ENCODE measurements around the gene CHRM4. TPM values are rescaled to one million over a fixed set of nuclear protein-coding genes. Genes with fewer than 3 reads are reported as not detected.
A peak's percentile ranks its signal among the peaks of the same experiment; 100 is the strongest.

The CHRM4 gene
- total RNA-seq, 1 donor from 2014 or later, result not detected

DNA sequence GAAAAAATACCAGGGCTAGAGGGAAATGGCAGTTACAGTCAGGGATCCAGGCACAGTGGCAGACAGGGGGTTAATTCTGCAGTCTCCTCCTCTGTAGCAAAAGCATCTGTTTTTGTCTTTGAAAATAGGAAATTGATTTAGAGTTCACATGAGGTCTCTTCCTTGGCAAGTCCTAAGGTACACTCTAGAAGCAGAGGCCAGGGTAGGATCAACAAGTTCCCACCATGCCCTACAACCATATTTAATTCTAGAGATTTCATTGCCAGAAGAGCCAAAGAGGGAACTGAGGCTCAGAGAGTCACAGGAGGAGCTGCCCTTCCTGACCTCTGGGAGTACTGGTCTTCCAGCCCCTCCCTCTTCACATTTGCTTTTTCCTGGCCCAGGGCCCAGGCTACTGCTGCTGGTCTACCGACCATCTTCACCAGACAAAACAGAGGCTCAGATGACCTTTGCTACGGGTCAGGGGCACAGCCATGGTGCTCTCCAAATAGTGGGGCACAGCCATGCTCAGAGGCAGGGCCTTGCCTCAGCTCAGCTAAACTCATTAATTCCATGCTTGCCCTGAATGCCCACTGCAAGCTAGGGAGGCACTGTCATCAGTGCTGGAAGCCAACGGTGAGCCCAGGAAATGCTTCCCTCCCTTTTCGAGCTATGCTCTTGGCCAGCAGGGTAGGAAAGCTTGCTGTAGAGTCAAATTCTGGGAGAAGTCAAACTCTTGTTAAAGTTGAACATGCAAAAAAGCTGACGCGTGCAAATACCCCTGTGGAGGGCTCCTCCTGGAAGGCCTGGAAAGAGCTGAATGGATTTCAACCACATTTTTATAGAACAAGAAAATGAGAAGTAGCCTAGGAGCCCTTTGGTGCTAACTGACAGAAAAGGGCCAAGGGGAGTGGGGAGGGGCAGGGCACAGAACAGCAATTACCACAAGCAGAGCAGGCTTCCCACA is 11.7 kb upstream of the CHRM4 start:
- DNase-seq (ENCODE audit: low spot score), result no peak

DNA sequence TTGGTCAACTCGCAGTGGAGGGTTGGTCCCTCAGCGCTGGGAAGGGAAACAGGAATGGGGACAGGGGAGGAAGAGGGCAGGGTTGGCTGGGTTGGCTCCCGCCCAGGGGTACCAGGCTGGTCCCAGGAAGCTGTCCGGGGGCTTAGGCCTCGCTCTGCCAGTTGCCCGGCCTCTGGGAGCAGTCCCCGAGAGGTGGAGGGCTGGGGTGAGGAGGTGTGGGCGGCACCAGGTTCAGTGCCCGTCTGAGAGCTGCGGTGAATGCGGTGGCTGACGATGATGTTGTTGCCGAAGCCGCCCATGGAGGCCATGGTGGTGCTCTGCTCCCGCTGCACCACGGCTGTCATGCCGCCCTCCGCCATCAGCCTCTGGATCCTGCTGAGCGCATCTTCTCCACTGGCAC is 6.0 kb upstream of the CHRM4 start:
- DNase-seq (ENCODE audit: low spot score), result no peak

DNA sequence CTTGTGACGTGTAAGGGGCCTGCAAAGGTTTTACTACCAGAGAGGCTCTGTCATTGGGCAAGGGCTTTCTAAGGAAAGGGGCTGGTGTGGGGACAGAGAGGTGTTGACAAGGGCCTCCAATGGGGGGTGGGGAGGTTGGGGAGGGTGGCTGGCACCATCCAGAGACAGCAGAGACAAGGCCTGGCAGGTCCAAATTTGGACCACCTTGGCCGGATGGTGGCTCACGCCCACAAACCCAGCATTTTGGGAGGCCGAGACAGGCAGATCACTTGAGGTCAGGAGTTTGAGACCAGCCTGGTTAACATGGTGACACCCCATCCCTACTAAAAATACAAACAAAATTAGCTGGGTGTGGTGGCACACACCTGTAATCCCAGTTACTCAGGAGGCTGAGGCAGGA is 2.2 kb upstream of the CHRM4 start:
- no peak for DNase-seq (ENCODE audit: low spot score)

DNA sequence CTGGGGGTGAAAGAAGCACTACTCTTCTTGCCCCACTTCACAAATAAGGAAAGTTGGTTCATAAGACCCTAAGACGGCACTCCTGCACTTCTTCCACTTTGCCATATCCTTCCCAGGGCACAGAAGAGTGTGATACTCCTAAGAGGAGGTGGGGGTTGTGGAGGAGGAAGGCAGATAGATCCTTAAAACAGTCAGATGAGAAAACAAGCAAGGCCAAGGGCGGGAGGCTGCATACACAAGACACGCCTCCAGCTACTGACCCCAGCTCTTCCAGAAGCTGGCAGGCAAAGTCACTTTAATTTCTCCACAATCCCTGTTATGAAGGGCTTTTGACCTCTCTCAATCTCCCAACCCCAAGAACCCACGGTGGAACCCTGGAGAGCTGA is 1.6 kb upstream of the CHRM4 start:
- no peak for DNase-seq (ENCODE audit: low spot score)

DNA sequence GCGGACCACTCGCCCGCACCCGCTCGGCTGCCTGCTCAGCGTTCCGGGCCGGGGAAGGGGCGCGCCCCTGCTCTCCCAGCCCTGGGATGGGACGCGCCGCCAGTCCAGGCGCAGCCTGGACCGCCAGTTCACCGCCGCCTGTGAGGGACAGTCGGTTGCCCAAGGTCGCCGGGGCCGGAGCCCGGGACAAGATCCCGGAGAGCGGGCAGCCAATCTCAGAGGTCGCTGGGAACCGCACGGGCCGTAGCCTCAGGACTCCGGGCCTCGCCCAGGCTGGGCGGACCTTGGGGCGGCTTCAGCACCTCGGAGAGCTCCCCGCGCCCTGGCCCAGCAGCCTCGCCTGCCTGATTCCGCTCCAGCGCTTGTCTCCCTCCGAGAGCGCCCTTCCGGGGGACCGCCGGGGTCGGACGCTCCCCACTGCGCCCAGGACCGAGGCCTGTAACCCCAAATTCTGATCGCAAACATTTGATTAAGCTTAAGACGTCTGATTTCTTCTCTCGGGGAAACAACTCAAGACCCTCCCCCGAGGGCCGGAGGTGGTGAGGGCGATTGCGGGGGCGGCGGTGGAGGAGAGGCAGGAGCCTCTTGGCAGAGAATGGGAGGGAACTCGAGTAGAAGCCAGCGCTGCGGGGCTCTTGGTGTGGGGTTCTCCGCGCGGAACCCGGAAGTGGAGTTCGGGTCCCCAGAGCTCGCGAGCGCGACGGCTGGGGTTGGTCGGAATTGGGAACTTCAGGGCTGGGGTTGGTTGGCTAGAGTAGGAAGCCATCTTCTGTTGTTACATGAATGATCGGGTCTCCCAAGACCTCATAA is 1.1 kb upstream of the CHRM4 start:
- peak; percentile 88 for DNase-seq (ENCODE audit: low spot score)

DNA sequence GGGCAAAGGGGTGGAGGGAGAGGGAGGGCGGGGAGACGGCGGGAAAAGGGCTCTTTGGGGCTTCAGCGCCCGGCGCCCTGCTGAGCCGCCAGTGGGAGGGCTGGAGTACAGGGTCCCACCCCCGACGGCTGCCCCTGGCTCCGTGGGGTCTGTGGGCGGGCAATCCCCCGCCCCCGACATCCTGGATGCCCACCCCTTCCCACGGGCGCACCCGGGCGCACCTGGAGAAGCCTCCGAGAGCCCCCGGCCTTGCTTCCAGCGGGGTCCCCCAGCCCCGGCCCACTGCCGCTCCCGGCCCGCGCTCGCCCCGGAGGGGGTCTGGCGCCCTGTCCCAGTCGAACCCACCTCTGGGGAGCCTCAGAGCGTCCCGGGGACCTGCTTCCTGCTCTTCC is 394 bp downstream of the CHRM4 start:
- no peak for DNase-seq (ENCODE audit: low spot score)

DNA sequence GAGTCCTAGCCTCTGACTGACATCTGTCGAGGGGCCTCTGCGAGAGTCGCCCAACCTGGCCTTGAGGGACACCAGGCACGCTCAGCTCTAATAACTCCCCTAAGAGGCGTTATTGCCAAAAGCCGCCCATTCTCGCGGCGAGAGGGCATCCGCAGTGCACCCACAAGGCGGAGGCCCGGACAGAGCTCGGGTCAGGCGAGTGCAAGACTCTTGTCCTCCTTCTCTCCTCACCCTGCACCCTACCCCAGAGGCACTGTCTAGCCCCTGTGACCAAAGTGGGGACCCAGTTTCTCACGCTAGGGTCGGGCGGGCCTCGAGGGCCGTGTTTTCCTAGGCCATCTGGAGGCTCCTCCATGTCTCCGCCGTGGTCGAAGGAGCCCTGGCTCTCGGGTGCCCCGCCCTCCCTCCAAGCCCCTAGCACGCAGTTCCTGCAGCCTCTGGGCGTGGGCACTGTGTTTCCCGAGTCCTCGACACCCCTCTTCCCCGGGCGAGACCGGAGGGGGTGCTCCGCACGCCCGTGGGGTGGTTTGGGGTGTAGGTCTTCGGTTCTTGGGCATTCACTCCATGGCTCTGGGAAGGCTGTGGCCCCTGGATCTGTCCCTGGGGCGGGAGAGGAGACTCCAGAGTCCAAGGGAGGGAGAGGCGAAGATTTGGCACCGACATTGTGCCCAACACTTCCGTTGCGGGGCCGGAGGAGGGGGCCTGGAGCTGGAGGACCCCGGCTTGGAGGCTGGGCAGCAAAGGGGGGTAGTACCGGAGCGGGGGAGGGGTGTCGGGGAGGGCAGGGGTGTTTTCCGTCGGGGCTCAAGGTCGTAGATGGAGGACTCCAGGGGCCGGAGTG is 1.0 kb downstream of the CHRM4 start:
- no peak for DNase-seq (ENCODE audit: low spot score)

DNA sequence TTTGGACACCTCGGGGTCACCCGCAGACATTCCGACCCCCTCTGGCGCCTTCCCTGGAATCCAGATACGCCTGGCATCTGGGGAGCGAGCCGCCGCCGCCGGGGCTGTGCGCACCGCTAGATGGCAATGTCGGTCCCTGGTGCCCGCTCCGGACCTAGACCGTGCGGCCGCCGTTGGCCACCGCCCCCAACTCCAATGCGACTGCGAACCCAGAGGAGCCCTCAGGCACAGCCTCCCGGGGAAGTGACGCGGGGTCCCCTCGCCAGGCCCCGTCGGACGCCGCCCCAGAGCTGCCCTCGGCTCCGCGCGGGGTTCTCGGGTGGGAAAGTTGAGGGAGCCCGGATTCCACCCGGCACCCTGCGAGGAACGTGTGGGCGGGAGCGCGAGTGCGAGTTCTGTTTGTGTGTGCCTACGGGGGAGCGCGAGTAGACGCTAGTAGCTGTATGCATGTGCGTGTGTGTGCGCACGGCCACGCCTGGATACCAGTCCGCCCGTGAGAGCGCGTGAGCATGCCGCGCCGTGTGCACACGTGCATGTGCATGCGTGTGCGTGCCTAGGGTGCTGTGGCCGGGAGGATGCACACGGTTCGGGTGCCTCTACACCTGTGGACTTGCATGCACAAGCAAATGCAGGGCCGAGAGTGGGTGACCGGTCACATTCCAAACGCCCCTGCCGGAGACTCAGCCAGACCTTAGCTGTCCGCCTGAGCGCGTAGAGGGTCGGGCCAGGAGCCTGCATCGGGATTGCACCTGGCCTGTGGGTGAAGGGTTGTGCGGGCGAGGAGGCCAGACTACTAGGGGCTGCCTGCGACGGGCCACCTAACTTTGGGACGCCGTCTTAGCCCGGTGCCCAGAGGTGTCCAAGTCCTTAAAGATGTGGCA is 1.9 kb downstream of the CHRM4 start:
- DNase-seq (ENCODE audit: low spot score), result peak; percentile 58

DNA sequence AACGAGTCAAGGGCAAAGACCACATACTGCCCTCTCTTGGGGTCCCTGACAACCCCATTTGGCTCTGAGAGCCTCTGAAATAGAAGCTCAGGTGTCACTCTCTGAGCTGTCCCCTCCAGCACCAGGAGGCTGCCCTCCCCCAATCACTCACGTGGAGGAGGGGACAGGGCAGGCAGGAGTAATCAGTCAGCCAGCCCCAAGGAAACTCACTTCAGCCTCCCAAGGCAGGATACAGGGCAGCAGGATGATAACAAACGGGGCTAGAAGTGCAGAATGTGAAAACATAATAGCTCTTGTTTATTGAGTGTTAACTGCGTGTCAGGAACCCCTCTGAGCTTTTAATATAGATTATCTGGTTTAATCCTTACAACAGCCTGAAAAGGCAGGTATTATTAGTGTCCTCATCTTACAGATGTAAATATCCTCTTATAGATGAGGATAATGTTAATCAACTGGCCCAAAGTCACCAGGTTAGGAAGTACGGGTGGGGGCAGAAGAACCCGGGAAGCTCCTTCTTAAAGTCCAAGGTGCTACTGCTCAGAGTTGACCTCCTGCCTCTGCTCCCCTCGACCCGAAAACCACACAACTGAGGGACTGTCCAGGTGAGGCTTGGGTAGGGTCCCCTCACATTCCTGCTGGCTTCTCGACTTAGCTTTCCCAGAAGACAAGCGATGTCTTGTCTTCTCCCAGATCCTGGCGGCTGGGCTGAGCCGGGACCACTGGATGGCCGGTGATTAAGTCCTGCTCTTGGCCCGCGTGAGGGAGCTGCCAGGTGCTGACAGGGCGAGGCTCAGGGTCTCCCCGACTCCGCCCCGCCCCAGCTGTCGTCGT is 2.7 kb downstream of the CHRM4 start:
- no peak for DNase-seq (ENCODE audit: low spot score)

DNA sequence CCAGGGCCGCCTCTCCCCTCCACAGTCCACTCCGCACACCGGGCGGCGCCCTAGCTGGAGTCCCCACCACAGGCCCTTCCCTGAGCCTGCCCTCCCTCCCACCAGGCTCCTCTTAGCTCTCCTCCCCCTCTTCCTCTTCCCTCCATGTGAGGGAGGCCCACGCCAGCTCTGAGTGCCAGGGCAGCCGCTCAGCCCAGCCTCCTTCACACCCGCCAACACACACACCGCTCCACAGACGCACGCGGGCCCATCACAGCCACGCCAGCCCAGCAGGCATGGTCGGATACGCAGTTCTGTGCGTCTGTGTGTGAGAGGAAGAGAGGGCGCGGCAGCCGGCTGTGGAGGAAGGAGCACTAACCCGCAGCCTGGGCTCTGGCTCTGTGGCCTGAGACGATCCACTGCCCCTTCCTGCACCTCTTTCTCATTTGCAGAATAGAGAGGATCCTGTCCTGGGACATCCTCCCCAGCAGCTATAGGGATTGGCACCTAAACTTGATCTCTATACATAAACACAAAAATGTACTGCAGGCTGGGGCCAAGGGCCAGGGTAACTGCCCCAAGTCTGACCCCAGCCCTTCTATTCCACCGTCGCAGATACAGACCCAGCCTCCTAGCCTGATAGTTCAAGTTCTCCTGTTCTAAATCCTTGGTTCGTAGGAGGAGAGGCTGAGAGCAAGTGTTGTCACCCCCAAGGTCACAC is 3.5 kb downstream of the CHRM4 start:
- no peak for DNase-seq (ENCODE audit: low spot score)

DNA sequence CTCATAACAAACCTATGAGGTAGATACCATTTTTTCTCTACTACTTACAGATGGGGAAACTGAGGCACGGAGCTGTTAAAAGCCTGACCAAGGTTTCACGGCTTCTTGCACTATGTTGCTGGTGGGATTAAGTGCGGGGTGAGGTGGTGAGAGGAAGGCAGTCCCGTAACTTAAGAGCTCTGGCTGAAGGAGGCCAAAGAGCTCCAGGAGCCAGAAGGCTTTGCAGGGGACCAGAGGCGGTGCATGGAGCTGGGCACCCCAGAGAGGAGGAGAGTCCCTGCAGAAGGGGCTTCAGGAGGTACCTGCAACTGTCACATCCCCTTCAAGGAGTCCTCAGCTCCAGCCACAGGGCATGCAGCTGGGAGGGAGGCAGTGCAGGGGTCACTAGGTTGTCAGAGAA is 4.1 kb downstream of the CHRM4 start:
- DNase-seq (ENCODE audit: low spot score), result no peak

DNA sequence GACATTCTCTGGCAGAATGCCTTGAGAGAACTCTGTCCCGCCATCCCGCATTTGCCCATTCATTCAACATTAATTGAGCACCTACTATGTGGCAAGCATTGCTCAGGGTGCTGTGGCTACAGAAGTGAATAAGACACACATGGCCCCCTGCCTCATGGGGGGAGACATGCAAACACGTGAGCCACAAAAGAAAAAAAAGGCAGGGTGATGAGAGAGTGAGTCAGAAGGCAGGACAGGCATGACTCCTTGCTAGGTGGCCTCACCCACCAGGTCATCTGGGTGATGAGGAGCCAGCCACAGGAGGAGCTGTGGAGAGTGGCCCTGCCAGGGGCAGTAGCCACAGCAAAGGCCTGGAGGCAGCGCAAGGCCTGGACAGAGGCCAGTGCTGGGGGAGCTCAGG is 4.9 kb downstream of the CHRM4 start:
- no peak for DNase-seq (ENCODE audit: low spot score)

DNA sequence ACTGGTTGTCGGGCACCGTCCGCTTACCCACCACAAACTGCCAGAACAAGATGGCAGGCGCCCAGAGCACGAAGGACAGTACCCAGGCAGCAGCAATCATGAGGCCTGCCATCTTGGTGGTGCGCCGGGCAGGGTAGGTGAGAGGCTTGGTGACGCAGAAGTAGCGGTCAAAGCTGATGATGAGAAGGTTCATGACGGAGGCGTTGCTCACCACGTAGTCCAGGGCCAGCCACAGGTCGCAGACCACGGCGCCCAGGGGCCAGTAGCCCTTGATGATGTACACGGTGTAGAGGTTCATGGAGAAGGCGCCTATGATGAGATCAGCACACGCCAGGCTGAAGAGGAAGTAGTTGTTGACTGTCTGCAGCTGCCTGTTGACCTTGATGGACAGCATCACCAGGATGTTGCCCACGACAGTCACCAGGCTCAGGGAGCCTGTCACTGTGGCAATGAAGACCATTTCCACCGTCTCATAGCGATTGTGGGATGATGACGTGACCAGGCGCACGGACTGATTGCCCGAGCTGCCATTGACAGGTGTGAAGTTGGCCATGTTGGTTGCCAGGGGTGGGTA is 5.5 kb downstream of the CHRM4 start:
- no peak for DNase-seq (ENCODE audit: low spot score)

DNA sequence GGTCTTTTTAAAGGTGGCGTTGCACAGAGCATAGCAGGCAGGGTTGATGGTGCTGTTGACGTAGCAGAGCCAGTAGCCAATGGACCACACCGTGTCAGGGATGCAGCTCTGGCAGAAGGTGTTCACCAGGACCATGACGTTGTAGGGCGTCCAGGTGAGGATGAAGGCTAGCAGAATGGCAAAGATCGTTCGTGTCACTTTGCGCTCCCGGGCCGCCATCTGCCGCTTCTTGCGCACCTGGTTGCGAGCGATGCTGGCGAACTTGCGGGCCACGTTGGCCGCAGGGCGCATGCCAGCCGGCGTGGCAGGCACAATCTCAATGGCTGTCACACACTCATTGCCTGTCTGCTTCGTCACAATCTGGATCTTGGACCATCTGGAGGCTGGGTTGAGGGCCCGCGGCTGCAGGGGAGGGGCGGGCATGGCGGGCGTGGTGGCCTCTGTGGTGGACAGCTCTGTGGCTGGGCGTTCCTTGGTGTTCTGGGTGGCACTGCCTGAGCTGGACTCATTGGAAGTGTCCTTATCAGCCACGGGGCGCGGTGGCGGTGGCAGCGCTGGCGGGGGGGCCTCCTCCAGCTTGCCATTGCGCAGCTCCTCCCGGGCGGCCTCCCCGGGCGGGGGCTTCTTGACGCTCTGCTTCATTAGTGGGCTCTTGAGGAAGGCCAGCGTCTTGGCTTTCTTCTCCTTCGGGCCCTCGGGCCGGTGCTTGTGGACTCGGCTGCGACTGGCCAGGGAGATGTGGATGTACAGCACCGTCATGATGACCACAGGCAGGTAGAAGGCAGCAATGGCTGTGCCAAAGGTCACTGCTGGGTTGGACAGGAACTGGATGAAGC is 6.2 kb downstream of the CHRM4 start:
- DNase-seq (ENCODE audit: low spot score), result no peak

DNA sequence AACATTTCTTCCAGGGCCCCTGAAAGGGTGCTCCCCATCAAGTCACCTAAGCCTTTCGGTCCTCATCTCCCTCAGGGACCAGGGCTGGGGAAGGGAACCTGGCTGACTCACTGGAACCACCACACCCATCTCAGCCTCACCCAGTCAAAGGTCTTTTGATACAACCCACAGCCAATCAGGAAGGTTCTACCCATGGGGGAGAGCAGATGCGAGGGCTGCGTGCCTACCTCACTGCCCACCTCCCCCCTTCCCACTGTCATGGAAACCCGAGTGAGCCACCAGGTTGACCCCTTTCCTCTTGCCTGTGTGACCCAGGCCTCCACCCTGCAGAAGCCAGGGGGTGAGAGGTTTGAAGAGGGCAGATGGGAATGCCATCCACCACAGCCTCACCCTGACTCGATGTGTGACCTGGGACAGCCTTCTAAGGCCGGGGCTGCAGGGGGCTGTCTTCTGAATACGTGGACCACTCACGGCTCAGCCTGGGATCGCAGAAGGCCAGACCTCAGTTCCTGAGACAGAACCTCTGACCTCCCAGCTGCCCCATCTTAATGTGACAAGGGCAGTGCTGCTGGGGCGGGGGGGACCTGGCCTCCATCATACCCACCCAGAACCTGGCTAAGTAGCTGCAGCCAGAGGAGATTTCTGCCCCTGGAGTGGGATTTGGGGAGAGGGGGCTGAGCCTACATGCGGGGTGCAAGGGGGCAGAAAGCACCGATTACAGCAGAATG is 7.4 kb downstream of the CHRM4 start:
- DNase-seq (ENCODE audit: low spot score), result no peak

DNA sequence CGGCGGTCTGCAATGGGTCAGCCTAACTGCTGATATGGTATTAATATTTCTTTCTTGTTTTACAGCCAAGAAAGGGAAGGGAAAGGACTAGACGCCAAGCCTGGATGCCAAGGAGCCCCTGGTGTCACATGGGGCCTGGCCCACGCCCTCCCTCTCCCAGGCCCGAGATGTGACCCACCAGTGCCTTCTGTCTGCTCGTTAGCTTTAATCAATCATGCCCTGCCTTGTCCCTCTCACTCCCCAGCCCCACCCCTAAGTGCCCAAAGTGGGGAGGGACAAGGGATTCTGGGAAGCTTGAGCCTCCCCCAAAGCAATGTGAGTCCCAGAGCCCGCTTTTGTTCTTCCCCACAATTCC is 8.2 kb downstream of the CHRM4 start:
- DNase-seq (ENCODE audit: low spot score), result no peak

DNA sequence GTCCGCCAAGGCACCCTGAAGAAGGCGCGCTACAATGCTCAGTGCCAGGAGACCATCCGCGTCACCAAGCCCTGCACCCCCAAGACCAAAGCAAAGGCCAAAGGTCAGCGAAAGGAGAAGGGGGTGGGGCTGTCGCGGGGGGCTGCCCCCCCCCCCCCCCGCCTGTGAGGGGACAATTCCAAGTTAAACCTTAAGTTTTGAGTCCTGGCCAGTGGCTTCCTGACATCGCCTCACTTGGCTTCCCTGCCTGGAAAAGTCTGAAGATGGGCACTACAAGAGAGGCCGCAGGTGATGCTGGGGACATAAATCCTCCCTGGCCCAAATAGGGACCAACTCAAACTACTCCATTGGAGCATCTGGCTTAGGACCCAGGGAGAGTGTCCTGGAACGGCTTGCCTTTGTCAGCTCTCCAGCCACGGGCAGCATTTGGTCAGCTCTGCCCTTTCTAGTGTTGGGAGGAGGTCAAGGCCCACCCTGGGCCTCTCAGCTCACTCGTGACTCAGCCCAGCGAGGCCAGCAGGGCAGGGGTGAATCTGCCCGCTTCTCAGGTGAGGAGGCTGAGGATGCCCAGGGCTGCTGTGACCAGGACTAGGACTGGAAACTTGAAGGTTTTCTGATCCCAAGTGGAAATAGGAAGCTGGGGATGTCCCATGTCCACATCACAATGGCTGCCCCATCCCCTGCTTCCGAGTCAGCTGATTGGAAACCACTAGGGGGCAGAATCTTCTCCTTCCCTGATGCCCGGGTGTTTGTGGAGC is 8.8 kb downstream of the CHRM4 start:
- DNase-seq (ENCODE audit: low spot score), result no peak

Data from mucosa of gallbladder (tissue), 1 donor.